ENCODE measurements around the gene SLC35F1. TPM values are rescaled to one million over a fixed set of nuclear protein-coding genes. Genes with fewer than 3 reads are reported as not detected.

SLC35F1 gene
- polyA plus RNA-seq, 2 of the 4 experiments (the other 2 are of a cell fraction), result 0.01 TPM; not detected in 1

- no peak overlapping the region for H3K4me2 ChIP-seq
- CTCF ChIA-PET, result no interaction called here
- POLR2A ChIA-PET, result no interaction called here
- DNase-seq (ENCODE audit: low read depth in 1 of 2, low spot score in 1 of 2) (no peak), FAIRE-seq (no peak), ATAC-seq (no peak)
- 0% methylated on average over 3 of the region's 3 CpGs for WGBS (ENCODE audit: missing lambda C conversion rate)
- H3K9me3 ChIP-seq, result no peaks in the 10 kb centered on the region
- no peaks in the 10 kb centered on the region for H3K4me1 ChIP-seq
- no peak for TF ChIP-seq BHLHE40 (IDR thresholded peaks at IDR 0.05; ENCODE audit: low read depth, low read length)
- no peak for TF ChIP-seq MYC (IDR thresholded peaks at IDR 0.05; ENCODE audit: borderline replicate concordance, low read length)
- no peak for TF ChIP-seq USF2 (IDR thresholded peaks at IDR 0.05)
- no peak for TF ChIP-seq REST (IDR thresholded peaks at IDR 0.05)
- no peak for TF ChIP-seq ATOH8 (CRISPR knock-in tag; IDR thresholded peaks at IDR 0.05; ENCODE audit: low read depth)
- no peak for TF ChIP-seq HES2 (IDR thresholded peaks at IDR 0.05)
- TF ChIP-seq FOXS1 (CRISPR knock-in tag; IDR thresholded peaks at IDR 0.05), result no peak
- TF ChIP-seq RARB (CRISPR knock-in tag; IDR thresholded peaks at IDR 0.05), result no peak
- no peak overlapping the region for H3K27ac ChIP-seq
- H3K4me3 ChIP-seq, result no peak overlapping the region
These were observed 23.6 kb downstream of the SLC35F1 start for GRCh38 chr6:117930645-117931044.

GRCh38 chr6:117932001-117932400 lies 24.9 kb downstream of the SLC35F1 start:
- 17% methylated on average over 3 of the region's 3 CpGs for WGBS (ENCODE audit: missing lambda C conversion rate)
- ChIA-PET POLR2A (no interaction called here), CTCF (no interaction called here)
- FAIRE-seq (no peak), DNase-seq (ENCODE audit: low read depth in 1 of 2, low spot score in 1 of 2) (no peak), ATAC-seq (no peak)
- H3K27ac ChIP-seq, result no peak overlapping the region
- no peak overlapping the region for H3K4me3 ChIP-seq
- H3K4me2 ChIP-seq, result no peak overlapping the region
- no peaks in the 10 kb centered on the region for H3K4me1 ChIP-seq
- no peaks in the 10 kb centered on the region for H3K9me3 ChIP-seq
- TF ChIP-seq RNF2 (IDR thresholded peaks at IDR 0.05; ENCODE audit: borderline replicate concordance, low read depth) (no peak), TFCP2L1 (CRISPR knock-in tag; IDR thresholded peaks at IDR 0.05) (no peak), HMGXB4 (CRISPR knock-in tag; IDR thresholded peaks at IDR 0.05; ENCODE audit: borderline replicate concordance) (no peak), E2F6 (IDR thresholded peaks at IDR 0.05; ENCODE audit: borderline replicate concordance, low read depth) (no peak), MYC (IDR thresholded peaks at IDR 0.05; ENCODE audit: borderline replicate concordance, low read length) (no peak), KDM5A (IDR thresholded peaks at IDR 0.05) (no peak), ATOH8 (CRISPR knock-in tag; IDR thresholded peaks at IDR 0.05; ENCODE audit: low read depth) (no peak), ZFP36 (IDR thresholded peaks at IDR 0.05; ENCODE audit: borderline replicate concordance, partially characterized antibody) (no peak), GATA3 (IDR thresholded peaks at IDR 0.05; ENCODE audit: borderline replicate concordance) (no peak), CBX8 (IDR thresholded peaks at IDR 0.05) (no peak), EHF (CRISPR knock-in tag; IDR thresholded peaks at IDR 0.05) (no peak), RCOR1 (IDR thresholded peaks at IDR 0.05; ENCODE audit: low read depth, low read length) (no peak)
